OCI-LY3 (cell line): Measurements from ENCODE around the gene ZMYND8.
"Not testable (repeated sequence)": the region's sequence is repeated elsewhere in the genome, so short reads cannot be mapped to it uniquely, and the experiment has no call there.

Source experiments
- EZH2phosphoT487 ChIP-seq: fragments of 200-600 bp; shearing (Covaris generic); IDR thresholded peaks from 2 replicates; pipeline ENCODE4 v1.6.1; 2018; ENCODE audit warnings: antibody characterized with exemption, mixed run types, low read depth
- TF ChIP-seq, protein P1 (sequence below): fragments of 200-600, 300-600 bp; sonication (generic); IDR thresholded peaks from 2 replicates; pipeline ENCODE4 v1.5.1; 2014; ENCODE audit warnings: antibody characterized with exemption, low read length, low read depth

DNA sequence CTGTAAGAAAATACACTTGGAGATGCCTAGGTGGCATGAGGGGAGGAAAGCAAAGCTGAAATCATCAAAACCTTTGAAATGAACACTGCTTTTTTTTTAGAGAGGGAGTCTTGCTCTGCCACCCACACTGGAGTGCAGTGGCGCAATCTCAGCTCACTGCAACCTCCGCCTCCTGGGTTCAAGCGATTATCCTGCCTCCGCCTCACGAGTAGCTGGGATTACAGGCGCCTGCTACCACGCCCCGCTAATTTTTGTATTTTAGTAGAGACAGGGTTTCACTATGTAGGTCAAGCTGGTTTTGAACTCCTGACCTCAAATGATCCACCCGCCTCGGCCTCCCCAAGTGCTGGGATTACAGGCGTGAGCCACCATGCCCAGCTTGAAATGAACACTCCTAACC, 111.3 kb downstream of the ZMYND8 start:
- TF ChIP-seq, protein P1, sequence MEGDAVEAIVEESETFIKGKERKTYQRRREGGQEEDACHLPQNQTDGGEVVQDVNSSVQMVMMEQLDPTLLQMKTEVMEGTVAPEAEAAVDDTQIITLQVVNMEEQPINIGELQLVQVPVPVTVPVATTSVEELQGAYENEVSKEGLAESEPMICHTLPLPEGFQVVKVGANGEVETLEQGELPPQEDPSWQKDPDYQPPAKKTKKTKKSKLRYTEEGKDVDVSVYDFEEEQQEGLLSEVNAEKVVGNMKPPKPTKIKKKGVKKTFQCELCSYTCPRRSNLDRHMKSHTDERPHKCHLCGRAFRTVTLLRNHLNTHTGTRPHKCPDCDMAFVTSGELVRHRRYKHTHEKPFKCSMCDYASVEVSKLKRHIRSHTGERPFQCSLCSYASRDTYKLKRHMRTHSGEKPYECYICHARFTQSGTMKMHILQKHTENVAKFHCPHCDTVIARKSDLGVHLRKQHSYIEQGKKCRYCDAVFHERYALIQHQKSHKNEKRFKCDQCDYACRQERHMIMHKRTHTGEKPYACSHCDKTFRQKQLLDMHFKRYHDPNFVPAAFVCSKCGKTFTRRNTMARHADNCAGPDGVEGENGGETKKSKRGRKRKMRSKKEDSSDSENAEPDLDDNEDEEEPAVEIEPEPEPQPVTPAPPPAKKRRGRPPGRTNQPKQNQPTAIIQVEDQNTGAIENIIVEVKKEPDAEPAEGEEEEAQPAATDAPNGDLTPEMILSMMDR, result not testable (repeated sequence)
- not testable (repeated sequence) for TF ChIP-seq EZH2phosphoT487
